Motor neuron (in vitro differentiated cells): Measurements from ENCODE around the gene DOCK6. TPM values are rescaled to one million over a fixed set of nuclear protein-coding genes. Genes with fewer than 3 reads are reported as not detected.

Experiments used
- ATAC-seq, 8 experiments: fragments of 200-7000 bp; cut with Tn5 transposase; replicated peaks in 6 of 8; 2 replicates each; pipeline ENCODE4 v1.8.0; 2021; ENCODE audit warnings: mild to moderate bottlenecking in 8 of 8, moderate library complexity in 8 of 8
- H3K27ac ChIP-seq, 2 donors: fragments of 250-450 bp; sonication (Bioruptor Pico); 2 replicates each; pipeline ENCODE4 v1.9.0; 2021; ENCODE audit warnings: antibody characterized with exemption in 2 of 2, mild to moderate bottlenecking in 2 of 2, moderate library complexity in 1 of 2
- H3K4me1 ChIP-seq, 2 donors: fragments of 250-450 bp; sonication (Bioruptor Pico); replicated peaks in 1 of 2; 2 replicates each; pipeline ENCODE4 v1.6.1; 2021; ENCODE audit warnings: antibody characterized with exemption in 2 of 2, mild to moderate bottlenecking in 2 of 2, moderate library complexity in 1 of 2
- H3K4me3 ChIP-seq, 5 donors: fragments of 250-450 bp; sonication (Bioruptor Pico); 2 replicates each; pipeline ENCODE4 v1.9.0; 2021; ENCODE audit warnings: antibody characterized with exemption in 5 of 5, mild to moderate bottlenecking in 5 of 5, moderate library complexity in 4 of 5
- WGBS, 10 experiments: fragments of 450-650 bp; shearing (Covaris generic); methylation state at CpG; one replicate each; pipeline ENCODE4 v1.0.0; 2022; 5-methylcytosine and 5-hydroxymethylcytosine counted together
- in situ Hi-C, 9 experiments: fragments of 400-800 bp; cut with MboI; loops; one replicate each; pipeline ENCODE4 v1.15.0; 2021; ENCODE audit warnings: low sequenced_read_pairs in 9 of 9, low pct_unique_long_range_greater_than_20kb in 2 of 9; ENCODE audit not compliant: unreplicated experiment in 9 of 9
- total RNA-seq, 8 experiments: library from RNA; unstranded; fragments of 300-600 nt; gene quantifications; 2 replicates each; pipeline versions ENCODE4 v1.2.3 to v1.2.4, GENCODE V29; 2022

The DOCK6 gene
- total RNA-seq, 8 experiments from 2014 or later = 5.4 to 60.0 (median 14.7) TPM

DNA sequence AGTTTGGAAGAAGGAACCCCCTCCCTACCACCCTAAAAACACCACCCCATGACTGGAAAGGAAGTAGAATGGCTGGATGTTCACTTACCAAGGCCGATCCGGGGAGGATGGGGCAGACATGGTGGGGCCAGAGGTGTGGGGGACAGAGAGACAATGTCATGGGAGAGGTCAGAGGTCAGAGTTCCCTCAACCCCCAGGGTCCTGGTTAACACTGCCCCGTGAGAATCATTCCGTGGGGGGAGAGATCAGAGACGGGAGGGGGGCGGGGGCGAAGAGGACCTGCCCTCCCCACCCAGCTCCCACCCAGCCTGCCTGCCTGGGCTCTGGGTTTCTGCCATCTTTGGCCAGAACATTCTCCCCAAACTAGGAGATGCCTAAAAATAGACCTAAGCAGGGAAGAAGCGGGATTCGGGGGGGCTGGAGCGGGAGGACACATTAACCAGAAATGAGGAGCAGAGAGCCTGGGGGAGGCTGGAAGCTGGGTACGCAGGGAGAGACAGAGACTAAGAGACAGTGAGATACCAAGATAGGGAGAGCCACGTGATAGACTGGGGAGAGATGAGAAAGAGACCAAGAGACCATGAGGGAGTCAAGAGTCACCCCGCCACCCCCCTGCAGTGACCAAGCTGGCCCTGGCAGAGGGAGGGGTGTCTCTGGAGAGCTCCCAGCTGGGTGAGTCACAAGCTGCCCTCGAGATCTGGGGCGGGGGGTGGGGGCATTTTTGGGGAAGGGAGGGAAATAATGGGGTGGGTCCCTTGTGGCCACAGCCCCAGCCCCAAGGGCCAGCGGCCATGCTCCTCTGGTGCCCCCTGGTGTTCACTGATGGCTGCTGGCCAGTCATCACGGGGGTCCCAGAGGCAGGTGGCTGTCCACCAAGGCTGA, 58.9 kb downstream of the DOCK6 start:
- in situ Hi-C loops = loop anchor here in 3 of 9 experiments (10.0 kb wide), 2 partner anchors 59 to 69 kb away; no protein-coding TSS in a partner anchor
- Histone ChIP-seq H3K27ac (no peak overlapping the region), H3K4me1 (peaks cover 0 to 6% of the 10 kb centered on the region in 2 donors), H3K4me3 (no peak overlapping the region)
- peak; percentile 51 to 87 (median 66) for ATAC-seq
- 80% methylated on average over 1 of the region's 17 CpGs; no CpG with 5 or more reads in 9 of the 10 experiments for WGBS, 10 experiments

GRCh38 chr19:11202488-11203193, 59.7 kb downstream of the DOCK6 start:
- Histone ChIP-seq H3K4me1 (peaks cover 0 to 6% of the 10 kb centered on the region in 2 donors), H3K27ac (no peak overlapping the region), H3K4me3 (no peak overlapping the region)
- no peak for ATAC-seq
- in situ Hi-C loops = loop anchor here in 3 of 9 experiments (10.0 kb wide), 2 partner anchors 58 to 68 kb away; no protein-coding TSS in a partner anchor
- 89 to 100% methylated on average over 3 to 4 of the region's 20 CpGs; no CpG with 5 or more reads in 8 of the 10 experiments for WGBS, 10 experiments

- no peak overlapping the region for H3K27ac ChIP-seq
- in situ Hi-C loops = loop anchor here in 3 of 9 experiments (10.0 kb wide), 2 partner anchors 57 to 67 kb away; no protein-coding TSS in a partner anchor
- peaks cover 0 to 6% of the 10 kb centered on the region in 2 donors for H3K4me1 ChIP-seq
- no peak for ATAC-seq
- no peak overlapping the region for H3K4me3 ChIP-seq
- WGBS, 10 experiments = 92 to 100% (median 96%) methylated on average over 4 to 6 of the region's 24 CpGs; no CpG with 5 or more reads in 7 of the 10 experiments
Measured at GRCh38 chr19:11201791-11202190, 60.5 kb downstream of the DOCK6 start.

DNA sequence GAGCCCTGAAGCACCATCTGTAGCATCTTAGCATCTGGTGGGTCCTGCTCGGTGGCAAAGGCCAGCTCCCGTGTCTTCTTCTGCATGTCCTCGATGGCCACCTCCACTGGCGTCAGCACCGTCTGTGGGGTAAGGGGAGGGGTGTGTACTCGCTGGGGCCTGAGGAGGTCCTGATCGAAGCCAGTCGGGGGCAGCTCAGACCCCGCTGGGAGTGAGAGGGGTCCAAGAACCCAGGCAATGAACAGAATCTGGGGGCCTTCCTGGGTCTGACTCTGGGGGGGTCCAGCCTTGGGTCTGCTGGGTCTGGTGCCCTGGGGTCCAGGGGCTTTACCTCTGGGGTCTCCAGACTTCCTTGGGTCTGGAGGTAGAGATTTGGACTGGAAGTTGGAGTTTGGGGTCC, 61.4 kb downstream of the DOCK6 start:
- in situ Hi-C loops = loop anchor here in 3 of 9 experiments (10.0 kb wide), 2 partner anchors 56 to 66 kb away; no protein-coding TSS in a partner anchor
- no peak for ATAC-seq
- 100% methylated on average over 1 to 2 of the region's 9 CpGs; no CpG with 5 or more reads in 8 of the 10 experiments for WGBS, 10 experiments
- no peak overlapping the region for H3K4me3 ChIP-seq
- H3K4me1 ChIP-seq = peaks cover 0 to 6% of the 10 kb centered on the region in 2 donors
- no peak overlapping the region for H3K27ac ChIP-seq

GRCh38 chr19:11200015-11200574, 62.2 kb downstream of the DOCK6 start:
- Histone ChIP-seq H3K4me1 (peaks cover 0 to 6% of the 10 kb centered on the region in 2 donors), H3K4me3 (no peak overlapping the region), H3K27ac (no peak overlapping the region)
- in situ Hi-C loops = loop anchor here in 3 of 9 experiments (10.0 kb wide), 2 partner anchors 55 to 65 kb away; no protein-coding TSS in a partner anchor
- 40 to 93% (median 88%) methylated on average over 1 to 6 of the region's 15 CpGs; no CpG with 5 or more reads in 4 of the 10 experiments for WGBS, 10 experiments
- no peak for ATAC-seq

DNA sequence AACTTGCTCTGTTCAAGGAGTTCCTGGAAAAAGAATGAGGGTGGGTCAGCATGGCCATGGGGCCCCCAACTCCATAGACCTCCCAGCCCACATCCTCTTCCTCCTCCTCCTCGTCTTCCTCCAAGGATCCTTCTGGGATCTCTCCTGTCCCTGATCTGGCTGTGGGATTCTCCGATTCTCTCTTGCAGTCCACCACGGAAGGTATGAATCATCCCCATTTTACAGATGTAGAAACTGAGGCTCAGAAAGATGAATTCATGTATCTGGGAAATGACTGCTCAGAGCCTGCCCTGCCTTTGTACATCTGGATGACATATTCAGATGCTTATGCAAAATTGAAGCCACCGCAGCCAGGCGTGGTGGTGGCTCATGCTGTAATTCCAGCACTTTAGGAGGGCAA, 62.8 kb downstream of the DOCK6 start:
- no peak overlapping the region for H3K4me3 ChIP-seq
- no peak overlapping the region for H3K27ac ChIP-seq
- in situ Hi-C loops = no loop called here
- ATAC-seq = no peak
- H3K4me1 ChIP-seq = peaks cover 0 to 9% of the 10 kb centered on the region in 2 donors
- WGBS, 10 experiments = 40 to 100% (median 95%) methylated on average over 1 to 4 of the region's 5 CpGs; no CpG with 5 or more reads in 4 of the 10 experiments

DNA sequence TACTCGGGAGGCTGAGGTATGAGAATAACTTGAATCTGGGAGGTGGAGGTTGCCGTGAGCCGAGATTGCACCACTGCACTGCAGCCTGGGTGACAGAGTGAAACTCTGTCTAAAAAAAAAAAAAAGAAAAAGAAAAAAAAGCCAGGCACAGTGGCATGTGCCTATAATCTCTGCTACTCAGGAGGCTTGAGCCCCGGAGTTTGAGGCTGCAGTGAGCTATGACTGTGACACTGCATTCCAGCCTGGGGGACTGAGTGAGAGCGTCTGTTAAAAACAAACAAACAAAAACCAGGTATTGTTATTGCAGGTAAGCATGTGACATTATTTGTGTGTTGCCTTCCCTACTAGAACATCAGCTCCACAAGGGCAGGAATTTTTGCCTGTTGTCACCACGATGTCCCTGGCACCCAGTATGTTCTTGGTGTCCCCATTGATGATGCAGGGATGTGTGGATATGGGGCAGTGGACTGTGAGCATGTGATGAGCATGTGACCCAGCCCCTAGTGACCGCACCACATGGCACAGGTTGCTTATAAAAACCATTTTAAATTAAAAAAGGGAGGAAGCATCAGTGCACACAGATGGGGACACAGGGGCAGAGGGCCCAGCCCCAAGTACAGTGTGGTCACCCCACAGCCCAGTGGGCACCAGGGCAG, 63.4 kb downstream of the DOCK6 start:
- no peak overlapping the region for H3K27ac ChIP-seq
- 30 to 100% (median 83%) methylated on average over 1 to 6 of the region's 7 CpGs; no CpG with 5 or more reads in 1 of the 10 experiments for WGBS, 10 experiments

DNA sequence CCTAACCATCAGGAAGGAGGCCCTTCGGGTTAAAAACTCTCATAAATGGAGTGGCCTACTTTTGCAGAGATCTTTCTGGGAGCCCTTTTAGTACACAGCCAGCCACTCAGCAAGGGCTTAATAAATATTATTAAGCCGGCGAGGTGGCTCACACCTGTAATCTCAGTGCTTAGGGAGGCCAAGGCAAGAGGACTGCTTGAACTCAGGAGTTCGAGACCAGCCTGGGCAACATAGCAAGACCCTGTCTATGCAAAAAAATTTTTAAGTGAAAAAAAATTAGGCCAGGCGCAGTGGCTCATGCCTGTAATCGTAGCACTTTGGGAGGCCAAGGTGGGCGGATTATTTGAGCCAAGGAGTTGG, 64.2 kb downstream of the DOCK6 start:
- Histone ChIP-seq H3K4me3 (peak overlapping the region in 4 of 5 donors; percentile 44 to 58 (median 50)), H3K4me1 (peaks cover 0 to 9% of the 10 kb centered on the region in 2 donors), H3K27ac (no peak overlapping the region)
- 60 to 100% (median 86%) methylated on average over 2 to 6 of the region's 7 CpGs; no CpG with 5 or more reads in 1 of the 10 experiments for WGBS, 10 experiments
- in situ Hi-C loops = no loop called here
- ATAC-seq = no peak

More for the DNA sequence above, 63.4 kb downstream of the DOCK6 start:
- ATAC-seq = no peak
- in situ Hi-C loops = no loop called here
- Histone ChIP-seq H3K4me1 (peaks cover 0 to 9% of the 10 kb centered on the region in 2 donors), H3K4me3 (no peak overlapping the region)

DNA sequence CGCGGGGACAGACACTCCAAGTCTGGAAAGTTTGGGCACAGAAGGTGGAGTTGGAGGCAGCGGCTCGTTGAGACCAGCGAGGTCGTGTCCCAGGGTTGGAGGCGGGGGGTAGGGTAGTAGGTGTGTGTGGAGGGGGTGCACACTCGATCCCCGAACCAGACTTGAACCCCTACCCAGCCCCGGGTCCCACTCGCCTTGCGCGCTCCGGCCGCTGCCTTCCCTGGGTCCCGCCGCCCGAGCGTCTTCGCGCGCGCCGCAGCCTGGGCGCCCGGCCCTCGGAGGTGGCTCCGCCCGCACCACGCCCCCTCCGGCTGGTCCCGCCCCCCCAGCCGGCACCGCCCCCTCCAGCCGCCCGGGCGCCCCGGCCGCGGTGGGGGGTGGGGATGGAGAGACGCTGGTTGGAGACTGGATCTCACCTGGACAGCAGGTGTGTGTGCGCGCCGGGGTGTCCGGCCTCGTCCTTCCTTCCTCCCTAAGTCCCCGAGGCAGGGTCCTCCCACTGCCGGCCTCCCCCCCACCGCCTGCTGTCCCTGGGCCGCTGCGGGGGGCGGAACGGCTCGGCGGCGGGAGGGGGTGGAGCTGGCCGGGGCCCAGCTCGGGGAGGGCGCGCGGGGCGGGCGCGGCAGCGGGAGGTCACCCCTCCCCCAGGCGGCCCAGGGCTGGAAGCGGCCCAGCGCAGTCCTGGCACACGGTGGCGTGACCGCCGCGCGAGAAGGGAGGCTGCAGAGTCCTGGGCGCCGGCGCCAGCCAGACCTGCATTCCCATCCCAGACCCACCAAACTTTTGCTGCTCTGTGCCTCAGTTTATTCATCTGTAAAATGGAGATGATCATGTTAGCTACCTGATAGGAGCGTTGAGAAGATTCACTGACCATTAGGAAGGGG, 64.8 kb downstream of the DOCK6 start, which contains the start of gene KANK2:
Gene KANK2, minus strand, starts transcription at position 255 of the 884 bp plus-strand sequence. CDS start 3,034 bp downstream, outside the sequence.
- in situ Hi-C loops = no loop called here
- Histone ChIP-seq H3K27ac (peak within 1 kb of the TSS in 1 of 2 donors; percentile 12), H3K4me1 (peaks cover 0 to 9% of the 10 kb centered on the region in 2 donors), H3K4me3 (peak within 1 kb of the TSS; percentile 42 to 58 (median 50))
- ATAC-seq = peak; percentile 80 to 90 (median 84)
- WGBS, 10 experiments = 40% methylated on average over 1 of the region's 78 CpGs; no CpG with 5 or more reads in 8 of the 10 experiments

GRCh38 chr19:11196406-11197287, 65.7 kb downstream of the DOCK6 start:
- peaks cover 0 to 9% of the 10 kb centered on the region in 2 donors for H3K4me1 ChIP-seq
- peak overlapping the region; percentile 42 to 58 (median 50) for H3K4me3 ChIP-seq
- in situ Hi-C loops = no loop called here
- peak; percentile 18 to 55 (median 44) for ATAC-seq
- no peak overlapping the region for H3K27ac ChIP-seq
- whole genome bisulfite sequencing, 10 experiments = 33 to 60% (median 40%) methylated on average over 1 to 2 of the region's 47 CpGs; no CpG with 5 or more reads in 7 of the 10 experiments
